CD4-positive, alpha-beta T cell treated with Interleukin-21 for 1 hour (primary cell): Measurements from ENCODE around the gene STX11.
"Not testable (repeated sequence)": the region's sequence is repeated elsewhere in the genome, so short reads cannot be mapped to it uniquely, and the experiment has no call there.

Experiments
- DNase-seq: peaks from one replicate; pipeline ENCODE4 v3.0.0-alpha.2; 2020

Gene STX11

DNA sequence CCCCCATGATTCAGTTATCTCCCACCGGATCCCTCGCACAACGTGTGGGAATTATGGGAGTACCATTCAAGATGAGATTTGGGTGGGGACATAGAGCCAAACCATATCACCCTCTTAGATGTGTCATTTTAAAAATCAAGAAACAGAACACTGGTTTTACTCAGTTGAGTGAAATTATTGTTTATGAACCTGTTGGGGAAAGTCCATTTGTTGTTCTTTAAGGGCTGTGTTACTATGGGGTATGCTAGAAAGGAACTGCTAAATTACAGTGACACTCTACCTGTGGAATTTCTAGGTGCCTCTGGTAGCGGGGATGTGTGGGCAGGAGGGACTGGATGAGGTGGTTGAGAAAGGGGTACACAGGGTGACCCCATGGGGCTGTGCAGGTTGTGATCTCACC is 28.9 kb downstream of the STX11 start:
- no peak for DNase-seq

DNA sequence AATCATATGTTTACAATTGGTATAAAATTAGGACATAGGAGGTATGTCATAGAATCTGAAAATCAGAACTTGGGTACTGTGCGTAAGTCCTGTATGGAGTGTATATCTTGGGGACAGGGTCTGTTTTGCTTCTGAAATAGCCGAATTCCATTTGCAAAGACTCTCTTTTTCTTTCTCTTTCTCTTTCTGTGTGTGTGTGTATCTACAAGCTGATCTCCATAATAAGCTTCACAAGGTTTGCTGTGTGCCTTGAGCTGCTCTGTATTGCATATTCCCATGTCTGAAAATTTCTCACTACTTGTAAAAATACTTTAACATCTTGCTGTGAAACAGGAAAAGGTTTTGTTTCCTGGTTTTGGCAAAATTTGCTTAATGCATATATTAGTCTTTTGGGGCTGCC is 29.5 kb downstream of the STX11 start:
- DNase-seq, result no peak

DNA sequence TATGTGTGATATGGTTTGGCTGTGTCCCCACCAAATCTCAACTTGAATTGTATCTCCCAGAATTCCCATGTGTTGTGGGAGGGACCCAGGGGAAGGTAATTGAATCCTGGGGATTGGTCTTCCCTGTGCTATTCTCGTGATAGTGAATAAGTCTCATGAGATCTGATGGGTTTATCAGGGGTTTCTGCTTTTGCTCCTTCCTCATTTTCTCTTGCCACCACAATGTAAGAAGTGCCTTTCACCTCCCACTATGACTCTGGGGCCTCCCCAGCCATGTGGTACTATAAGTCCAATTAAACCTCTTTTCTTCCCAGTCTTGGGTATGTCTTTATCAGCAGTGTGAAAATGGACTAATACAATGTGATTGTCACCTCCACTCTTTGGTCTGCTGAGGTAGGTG is 30.0 kb downstream of the STX11 start:
- DNase-seq, result not testable (repeated sequence)

DNA sequence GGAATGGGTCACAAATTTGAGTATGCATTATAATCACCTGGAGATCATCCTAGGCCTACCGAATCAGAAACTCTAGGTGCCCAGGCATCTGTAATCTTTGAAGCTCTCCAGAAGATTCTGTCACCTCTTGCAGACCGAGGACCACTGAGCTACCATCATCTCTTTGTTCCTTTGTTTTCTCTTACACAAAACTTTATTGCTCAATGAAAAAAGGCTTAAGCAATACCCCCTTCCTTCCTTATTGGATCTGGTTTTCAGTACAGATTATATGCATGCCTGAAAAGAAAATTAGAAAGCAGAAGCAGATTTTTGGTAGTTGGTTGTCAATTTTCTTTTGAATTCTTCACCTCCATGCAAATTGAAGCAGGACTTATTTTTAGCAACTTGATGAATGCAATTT is 31.3 kb downstream of the STX11 start:
- DNase-seq, result no peak

DNA sequence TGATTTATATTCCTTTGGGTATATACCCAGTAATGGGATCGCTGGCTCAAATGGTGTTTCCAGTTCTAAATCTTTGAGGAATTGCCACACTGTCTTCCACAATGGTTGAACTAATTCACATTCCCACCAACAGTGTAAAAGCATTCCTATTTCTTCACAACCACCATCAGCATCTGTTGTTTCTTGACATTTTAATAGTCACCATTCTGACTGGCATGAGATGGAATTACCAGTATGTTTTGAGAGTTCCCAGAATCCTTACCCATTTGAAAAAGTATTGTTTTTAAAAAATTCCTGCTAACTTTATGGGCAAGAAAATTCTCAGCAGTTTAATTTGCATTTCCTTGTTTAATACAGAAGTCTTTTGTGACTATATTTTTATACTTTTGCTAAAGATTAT is 33.9 kb downstream of the STX11 start:
- DNase-seq, result not testable (repeated sequence)

DNA sequence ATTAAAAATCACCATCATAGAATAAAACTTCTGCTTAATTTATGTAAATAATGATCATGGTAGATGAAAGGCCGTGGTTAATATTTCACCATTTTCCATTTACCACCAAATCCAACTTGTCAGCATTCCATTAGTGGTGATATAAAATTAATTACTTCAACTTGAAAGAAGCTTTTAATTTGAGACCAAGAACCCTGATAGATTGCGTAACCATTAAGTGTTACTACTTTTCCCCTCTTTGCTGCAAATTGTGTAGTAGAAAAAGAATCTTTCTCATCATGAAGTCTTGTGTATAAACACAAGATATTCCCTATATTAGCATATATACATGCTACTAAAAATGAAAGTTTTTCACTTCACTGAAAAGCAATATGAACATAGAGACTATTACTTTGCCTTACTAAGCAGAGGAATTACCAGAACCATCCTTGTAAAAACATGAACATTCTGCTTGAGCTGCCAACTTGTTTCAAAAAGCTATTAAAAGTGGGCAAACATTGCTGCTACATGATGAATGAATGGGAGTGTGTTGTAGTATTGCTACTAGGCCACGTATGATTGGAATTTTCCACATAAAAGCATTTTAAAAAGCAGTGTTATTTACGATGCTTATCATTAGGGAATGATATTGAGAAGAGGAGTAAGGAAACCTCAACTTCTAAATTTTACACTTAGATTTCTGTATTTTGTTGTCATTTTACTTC is 35.0 kb downstream of the STX11 start:
- DNase-seq, result no peak

DNA sequence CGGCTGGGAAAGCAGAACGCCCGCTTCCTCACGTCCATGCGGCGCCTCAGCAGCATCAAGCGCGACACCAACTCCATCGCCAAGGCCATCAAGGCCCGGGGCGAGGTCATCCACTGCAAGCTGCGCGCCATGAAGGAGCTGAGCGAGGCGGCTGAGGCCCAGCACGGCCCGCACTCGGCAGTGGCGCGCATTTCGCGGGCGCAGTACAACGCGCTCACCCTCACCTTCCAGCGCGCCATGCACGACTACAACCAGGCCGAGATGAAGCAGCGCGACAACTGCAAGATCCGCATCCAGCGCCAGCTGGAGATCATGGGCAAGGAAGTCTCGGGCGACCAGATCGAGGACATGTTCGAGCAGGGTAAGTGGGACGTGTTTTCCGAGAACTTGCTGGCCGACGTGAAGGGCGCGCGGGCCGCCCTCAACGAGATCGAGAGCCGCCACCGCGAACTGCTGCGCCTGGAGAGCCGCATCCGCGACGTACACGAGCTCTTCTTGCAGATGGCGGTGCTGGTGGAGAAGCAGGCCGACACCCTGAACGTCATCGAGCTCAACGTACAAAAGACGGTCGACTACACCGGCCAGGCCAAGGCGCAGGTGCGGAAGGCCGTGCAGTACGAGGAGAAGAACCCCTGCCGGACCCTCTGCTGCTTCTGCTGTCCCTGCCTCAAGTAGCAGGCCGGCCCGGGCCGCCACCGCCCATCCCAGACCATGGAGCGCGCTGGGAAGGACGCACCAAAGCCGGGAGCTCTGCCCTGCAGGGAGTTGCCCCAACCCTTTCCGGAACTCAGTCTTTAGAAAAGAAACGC is 36.7 kb downstream of the STX11 start:
- DNase-seq, result no peak

DNA sequence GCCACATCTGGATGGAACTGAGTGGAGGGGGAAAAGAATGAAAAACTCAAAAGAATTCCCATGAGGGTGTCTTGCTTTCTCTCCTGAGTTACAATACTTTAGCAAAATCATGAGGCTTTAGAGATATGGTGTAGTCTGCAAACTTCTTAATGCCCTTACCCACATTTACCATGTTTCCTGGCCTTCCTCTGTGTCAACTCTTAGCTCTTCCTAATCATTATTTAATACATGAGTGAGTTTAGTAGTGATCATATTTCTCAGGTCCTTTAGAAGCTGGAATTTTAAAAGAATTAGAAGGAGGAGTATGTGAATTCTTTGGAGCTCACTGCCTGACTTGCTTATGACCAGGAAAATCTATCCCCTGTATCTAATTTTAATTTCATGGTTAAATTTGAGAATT is 39.0 kb downstream of the STX11 start:
- no peak for DNase-seq

DNA sequence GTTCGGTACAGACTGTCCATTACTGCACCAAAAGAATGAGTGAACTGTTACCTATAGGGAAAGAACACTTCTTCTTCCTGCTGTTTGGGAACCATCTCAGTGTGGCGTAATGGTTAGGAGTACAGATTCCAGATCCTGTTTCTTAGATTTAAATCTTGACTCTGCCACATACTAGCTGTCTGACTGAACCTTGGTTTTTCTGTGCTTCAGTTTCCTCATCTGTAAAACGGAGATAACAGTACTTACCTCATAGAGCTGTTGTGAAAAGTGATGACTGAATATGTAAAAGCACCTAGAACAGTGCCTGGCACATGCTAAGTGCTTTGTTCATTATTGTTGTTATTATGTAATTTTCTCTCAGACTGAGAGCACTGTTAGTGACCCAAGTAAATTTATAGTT is 39.8 kb downstream of the STX11 start:
- DNase-seq, result no peak

DNA sequence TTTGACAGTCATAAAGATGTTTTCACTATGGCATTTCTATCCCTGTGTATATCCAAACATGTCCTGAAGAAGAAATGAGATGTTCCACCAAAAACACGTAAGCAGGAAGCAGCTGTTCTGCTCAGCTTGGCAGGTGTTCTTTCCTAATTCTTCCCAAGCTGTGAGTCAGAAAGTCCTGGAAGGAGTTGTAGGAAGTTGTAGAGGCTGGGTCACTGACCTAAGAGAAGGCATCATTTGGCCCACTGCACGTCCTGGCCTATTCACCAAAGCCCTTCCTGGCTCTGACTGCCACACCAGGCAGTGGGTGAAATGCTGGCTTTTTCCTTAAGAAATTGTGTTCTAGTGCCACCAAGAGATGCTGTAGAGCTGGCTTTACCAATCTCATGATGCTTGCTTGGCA is 40.3 kb downstream of the STX11 start:
- no peak for DNase-seq

DNA sequence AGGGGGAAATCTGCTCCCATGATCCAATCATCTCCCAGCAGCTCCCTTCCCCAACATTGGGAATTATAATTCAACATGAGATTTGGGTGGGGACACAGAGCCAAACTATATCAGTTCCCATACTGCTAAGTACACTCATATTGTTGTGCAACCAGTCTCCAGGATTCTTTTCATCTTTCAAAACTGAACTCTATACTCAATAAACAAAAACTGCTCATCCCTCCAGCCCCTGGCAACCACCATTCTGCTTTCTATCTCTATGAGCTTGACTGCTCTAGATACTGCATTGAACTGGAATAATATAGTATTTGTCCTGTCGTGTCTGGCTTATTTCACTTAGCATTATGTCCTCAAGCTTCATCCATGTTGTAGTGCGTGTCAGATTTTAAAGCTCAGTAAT is 42.9 kb downstream of the STX11 start:
- DNase-seq, result no peak

DNA sequence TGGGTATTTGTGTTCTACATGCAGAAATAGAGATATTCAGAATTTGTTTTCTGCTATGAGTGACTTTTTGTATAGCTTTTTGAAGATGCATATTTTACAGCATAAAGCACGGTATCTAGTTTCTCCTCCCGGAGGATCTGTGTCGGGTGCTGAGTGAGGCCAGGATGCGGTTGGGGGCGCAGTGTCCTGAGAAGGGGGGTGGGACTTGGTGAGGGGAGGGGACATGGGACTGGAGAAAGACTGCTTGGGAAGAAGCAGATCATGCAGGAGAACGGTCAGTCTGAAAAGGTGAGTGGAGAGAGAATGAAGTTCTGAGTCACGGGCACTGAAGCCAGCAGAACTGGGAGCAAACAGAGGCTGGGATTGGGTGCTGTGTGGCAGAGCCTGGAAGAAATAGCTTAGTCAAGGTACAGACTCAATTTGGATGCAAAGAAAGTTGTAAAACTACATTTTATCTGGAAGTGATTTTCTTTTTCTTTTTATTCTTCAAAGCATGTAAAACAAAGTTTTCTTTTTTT is 44.0 kb downstream of the STX11 start:
- DNase-seq, result no peak

DNA sequence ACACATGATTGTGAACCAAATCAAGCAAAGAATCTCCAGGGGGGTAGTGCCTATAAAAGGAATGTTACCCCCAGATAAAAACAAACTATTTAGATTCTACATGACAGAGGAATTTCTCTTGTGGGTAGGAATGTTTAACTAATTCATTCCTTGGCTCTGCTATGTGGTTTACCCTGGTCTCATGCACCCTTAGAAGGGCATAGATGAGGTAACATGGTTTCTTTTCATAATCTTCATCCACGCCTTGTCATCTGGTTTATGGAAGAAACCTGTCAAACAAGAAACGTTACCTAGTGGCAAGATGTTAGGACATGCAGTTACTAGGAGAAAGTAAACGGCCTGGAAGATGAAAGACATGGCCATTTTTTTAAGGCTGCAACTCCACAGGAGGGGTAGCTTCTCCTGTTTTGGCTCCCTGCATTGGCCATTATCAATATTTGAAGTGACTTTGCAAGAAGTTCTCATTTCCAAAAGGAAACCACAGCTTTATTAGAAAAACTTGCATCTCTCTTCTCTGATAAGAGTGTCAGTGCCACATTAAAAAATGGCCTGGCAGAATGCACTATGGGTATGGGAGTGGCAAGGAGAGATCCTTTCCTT is 45.5 kb downstream of the STX11 start:
- no peak for DNase-seq

DNA sequence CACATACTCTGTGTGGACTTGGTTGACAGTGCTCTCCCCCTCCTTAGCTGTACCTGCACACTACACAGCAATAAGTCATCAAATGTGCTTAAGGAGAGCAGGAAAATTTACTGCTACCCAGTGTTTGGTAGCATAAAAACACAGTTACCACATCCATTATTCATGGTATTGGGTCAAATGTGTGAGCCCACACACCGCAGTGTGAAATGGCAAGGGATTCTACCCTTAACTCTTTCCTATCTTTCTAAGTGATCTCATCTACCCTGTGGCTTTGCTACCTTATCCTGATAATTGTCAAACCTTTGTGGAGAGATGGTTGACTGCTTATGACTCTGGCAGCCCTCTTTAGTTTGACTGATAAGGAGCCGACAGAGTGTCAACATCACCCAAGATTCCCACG is 47.6 kb downstream of the STX11 start:
- DNase-seq, result no peak

DNA sequence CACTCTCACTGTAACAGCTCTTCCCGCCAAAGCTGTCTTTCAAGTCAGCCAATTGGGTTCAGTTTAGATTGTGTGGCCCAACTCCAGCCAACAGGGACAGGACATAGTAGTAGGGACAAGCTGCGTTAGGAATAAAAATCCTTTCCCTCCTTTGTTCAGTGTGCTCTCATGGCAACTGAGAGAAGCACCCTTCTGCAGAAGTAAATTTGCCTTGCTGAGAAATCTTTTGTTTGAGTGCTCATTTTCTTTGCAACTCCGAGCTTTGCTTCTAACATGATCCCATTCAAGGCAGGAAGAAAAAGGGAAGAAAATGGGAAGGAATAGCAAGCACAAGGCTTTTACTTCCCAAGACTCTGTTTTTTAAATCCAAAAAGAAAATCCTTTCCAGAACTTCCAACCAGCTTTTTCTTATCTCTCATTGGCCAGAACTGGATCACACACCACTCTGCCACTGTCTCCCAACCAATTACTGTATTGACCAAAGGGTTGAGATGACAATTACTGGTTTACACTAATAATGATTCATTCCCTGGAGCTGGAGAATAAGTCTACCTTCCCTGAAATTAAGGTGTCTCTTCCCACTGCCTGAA is 52.7 kb downstream of the STX11 start:
- no peak for DNase-seq

DNA sequence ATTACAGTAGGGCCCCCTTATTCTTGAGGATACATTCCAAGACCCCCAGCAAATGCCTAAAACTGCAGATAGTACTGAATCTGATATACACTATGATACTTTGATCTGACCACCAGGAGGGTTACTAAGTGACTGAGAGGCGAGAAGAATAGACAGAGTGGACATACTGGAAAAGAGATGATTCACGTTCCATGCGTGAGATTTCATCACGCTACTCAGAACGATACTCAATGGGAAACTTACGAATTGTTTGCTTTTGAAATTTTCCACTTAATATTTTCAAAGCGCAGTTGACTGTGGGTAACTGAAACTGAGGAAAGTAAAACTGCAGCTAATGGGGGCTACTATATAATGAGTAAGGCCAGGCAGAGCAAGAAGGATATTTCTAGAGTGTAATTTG is 60.8 kb downstream of the STX11 start:
- DNase-seq, result no peak

DNA sequence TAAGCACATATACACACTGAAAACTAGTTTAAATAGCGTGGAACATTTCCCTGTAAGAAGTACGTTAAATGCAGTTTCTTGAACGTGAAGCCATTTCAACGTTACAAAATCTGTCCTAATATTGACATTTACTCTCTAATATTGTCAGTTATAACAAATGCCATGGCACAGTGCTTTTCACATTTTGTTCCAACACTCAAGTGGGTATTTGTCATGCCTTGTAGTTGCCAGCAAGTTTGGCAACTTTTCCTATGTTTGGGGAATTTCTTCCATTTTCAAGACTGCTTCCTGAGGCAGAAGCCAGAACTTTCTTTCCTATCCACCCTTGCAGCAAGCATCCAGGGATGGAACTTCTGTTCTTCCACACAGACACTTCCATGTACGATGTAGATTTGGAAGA is 63.0 kb downstream of the STX11 start:
- no peak for DNase-seq

DNA sequence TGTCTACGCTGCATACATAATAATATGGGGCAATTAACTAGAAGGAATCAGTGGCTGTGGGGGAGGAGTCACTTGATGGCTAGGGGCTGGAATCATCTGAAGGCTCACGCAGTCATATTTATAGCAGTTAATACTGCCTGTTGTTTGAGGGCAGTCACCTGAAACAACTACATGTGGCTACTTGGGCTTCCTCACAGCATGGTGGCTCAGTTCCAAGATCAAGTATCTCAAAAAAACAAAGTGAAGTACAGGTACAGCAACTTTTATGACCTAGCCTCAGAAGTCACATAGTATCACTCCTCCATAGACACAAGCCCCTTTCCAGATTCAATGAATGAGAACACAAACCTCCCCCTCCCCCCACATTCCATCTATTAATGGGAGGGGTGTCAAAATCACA is 63.7 kb downstream of the STX11 start:
- DNase-seq, result no peak

DNA sequence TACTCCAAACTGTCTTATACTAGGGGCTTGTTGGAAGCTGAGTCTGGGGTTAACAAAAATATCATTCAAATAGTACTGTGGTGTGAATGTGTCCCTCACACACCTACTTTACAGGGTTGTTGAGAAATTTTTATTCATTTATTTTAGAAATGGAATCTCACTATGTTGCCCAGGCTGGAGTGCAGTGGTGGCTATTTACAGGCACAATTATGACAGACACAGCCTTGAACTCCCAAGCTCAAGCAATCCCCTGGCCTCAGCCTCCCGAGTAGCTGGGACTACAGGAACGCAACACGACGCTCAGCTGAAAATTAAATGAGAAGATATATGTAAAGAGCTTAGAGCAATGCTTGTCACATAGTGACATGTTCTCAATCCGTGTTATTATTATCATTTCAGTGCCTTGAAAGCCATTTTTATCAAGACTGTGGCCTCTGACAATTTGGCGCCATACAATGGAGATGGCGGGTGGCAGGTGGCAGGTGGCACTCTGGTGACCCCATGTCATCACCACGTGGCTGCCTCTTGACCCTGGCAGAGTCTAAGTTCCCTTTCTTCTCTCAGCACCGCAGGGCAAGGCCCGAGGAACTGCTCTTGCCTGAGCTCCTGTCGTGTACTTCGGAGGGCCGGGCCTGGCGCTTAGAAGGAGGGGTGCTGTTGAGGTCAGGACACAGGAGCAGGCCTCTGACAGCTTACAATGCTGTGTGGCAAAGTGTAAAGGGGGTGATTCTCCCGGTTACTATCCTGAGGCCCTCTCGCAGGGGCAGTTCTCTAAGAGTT is 64.5 kb downstream of the STX11 start:
- DNase-seq, result no peak

DNA sequence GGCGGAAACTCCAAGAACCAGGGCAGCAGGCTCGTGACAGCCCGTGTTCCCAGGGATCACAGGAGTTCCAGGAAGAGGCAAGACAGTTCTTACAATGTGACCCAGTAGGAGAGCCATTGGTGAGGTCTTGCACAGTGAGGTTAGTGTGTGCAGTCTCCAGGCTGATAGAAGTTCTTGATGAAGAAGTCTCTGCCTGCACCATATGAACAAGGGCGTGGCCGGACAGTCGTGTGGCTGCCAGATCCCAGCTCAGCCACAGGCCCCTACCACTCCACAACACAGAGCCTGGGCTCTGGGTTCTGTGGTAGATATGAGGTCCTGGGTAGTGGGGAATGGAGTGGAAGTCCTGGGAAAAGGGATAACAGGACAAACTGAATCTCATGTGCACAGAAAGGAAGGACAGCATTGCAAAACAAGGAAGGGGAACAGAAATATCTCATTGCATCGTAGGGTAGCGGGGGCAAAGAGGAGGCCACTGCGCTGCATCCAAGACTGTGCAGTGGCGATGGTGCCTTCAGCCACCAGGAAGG is 65.2 kb downstream of the STX11 start:
- DNase-seq, result no peak

DNA sequence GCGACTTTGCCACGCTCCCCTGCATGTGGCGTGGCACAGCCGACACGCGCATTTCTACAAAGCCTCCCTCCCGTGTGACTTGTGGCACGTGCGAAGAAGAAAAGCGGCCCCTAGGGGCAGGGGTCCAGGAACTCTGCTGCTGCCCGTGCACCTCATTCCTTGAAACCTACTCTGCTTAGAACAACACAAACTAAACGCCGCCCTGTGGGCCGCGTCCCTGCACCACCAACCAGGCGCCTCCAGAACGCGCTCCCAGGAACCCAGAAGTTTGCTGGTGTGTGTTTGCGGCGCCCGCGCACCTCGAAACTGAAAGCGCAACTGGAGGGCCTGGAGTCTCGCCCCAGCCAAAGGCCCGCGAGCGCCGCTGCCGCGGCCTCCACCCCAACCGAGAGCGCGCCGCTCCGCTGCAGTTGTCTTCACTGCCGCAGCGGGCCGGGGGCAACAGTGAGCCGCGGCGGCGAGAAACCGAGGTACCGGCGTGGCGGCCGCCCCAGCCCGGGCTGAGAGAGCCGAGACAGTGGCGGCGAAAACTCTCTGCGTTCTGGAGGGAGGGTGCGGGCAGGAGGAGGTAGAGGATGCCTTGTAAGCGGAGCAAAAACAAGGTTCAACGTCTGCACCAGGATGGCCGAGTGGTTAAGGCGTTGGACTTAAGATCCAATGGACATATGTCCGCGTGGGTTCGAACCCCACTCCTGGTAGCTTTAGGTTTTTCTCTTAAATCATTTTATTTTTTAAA is 65.8 kb downstream of the STX11 start:
- peak; percentile 94 for DNase-seq
